ENCODE measurements around the gene PRLH.

Gene PRLH

GRCh38 chr2:237612527-237613357 lies 46.4 kb downstream of the PRLH start (continued):
- no peak for TF ChIP-seq REST (tag by site-specific recombination; IDR thresholded peaks at IDR 0.05)

- Histone ChIP-seq H3K9me3 (ENCODE audit: control insufficient read depth, insufficient read depth, low read depth, low read length) (no peaks in the 10 kb centered on the region), H3K27ac (ENCODE audit: extremely low read depth, low read depth, low read length) (no peak overlapping the region), H3K4me3 (ENCODE audit: low read depth, low read length) (no peak overlapping the region), H3K36me3 (ENCODE audit: control insufficient read depth in 2 of 2, insufficient read depth in 1 of 2, low read length in 2 of 2) (no peaks in the 10 kb centered on the region), H3K4me1 (ENCODE audit: control insufficient read depth, insufficient read depth, low read length) (no peaks in the 10 kb centered on the region)
- CTCF ChIA-PET: interaction anchor here (1.1 kb wide), 1 partner anchor 11 kb away, joined by 4 read pairs; no protein-coding TSS in a partner anchor
- TF ChIP-seq ZBTB6 (tag by site-specific recombination; IDR thresholded peaks at IDR 0.05): no peak
- no peak for TF ChIP-seq ZNF157 (tag by site-specific recombination; IDR thresholded peaks at IDR 0.05)
- TF ChIP-seq ZNF132 (tag by site-specific recombination; IDR thresholded peaks at IDR 0.05; ENCODE audit: borderline replicate concordance): no peak
- no peak for TF ChIP-seq ZNF707 (tag by site-specific recombination; IDR thresholded peaks at IDR 0.05)
- no peak for TF ChIP-seq ZNF274 (IDR thresholded peaks at IDR 0.05; ENCODE audit: low read length)
- TF ChIP-seq ZNF274 (tag by site-specific recombination; IDR thresholded peaks at IDR 0.05; ENCODE audit: borderline replicate concordance): no peak
- no peak for TF ChIP-seq KLF16 (tag by site-specific recombination; IDR thresholded peaks at IDR 0.05)
- TF ChIP-seq ELK4 (IDR thresholded peaks at IDR 0.05; ENCODE audit: borderline replicate concordance, low read depth, low read length): no peak
- no peak for TF ChIP-seq ZNF24 (tag by site-specific recombination; IDR thresholded peaks at IDR 0.05)
- TF ChIP-seq ZSCAN16 (tag by site-specific recombination; IDR thresholded peaks at IDR 0.05): no peak
- TF ChIP-seq ZNF354C (tag by site-specific recombination; IDR thresholded peaks at IDR 0.05; ENCODE audit: borderline replicate concordance, low read depth): no peak
- POLR2A ChIA-PET: no interaction called here
Measured at GRCh38 chr2:237613679-237614078, 47.3 kb downstream of the PRLH start.

GRCh38 chr2:237614151-237614720 lies 47.9 kb downstream of the PRLH start:
- H3K36me3 ChIP-seq (ENCODE audit: control insufficient read depth in 2 of 2, insufficient read depth in 1 of 2, low read length in 2 of 2): no peaks in the 10 kb centered on the region
- TF ChIP-seq PATZ1 (tag by site-specific recombination; IDR thresholded peaks at IDR 0.05) (no peak), TRIM28 (IDR thresholded peaks at IDR 0.05; ENCODE audit: borderline replicate concordance, low read length) (no peak), ZNF626 (tag by site-specific recombination; IDR thresholded peaks at IDR 0.05) (no peak), ZFHX2 (tag by site-specific recombination; conservative IDR thresholded peaks at IDR 0.05) (no peak), ZNF2 (tag by site-specific recombination; IDR thresholded peaks at IDR 0.05) (no peak), ZNF639 (tag by site-specific recombination; IDR thresholded peaks at IDR 0.05) (no peak), ZNF707 (tag by site-specific recombination; IDR thresholded peaks at IDR 0.05) (no peak), ZNF292 (tag by site-specific recombination; IDR thresholded peaks at IDR 0.05; ENCODE audit: borderline replicate concordance, low read depth) (no peak), ZNF394 (tag by site-specific recombination; IDR thresholded peaks at IDR 0.05; ENCODE audit: borderline replicate concordance) (no peak), SP3 (tag by site-specific recombination; IDR thresholded peaks at IDR 0.05) (no peak), ZNF48 (tag by site-specific recombination; IDR thresholded peaks at IDR 0.05) (no peak)
- POLR2A ChIA-PET: no interaction called here
- H3K27ac ChIP-seq (ENCODE audit: extremely low read depth, low read depth, low read length): no peak overlapping the region
- no peaks in the 10 kb centered on the region for H3K4me1 ChIP-seq (ENCODE audit: control insufficient read depth, insufficient read depth, low read length)
- H3K4me3 ChIP-seq (ENCODE audit: low read depth, low read length): no peak overlapping the region
- H3K9me3 ChIP-seq (ENCODE audit: control insufficient read depth, insufficient read depth, low read depth, low read length): no peaks in the 10 kb centered on the region
- CTCF ChIA-PET: interaction anchor here (1.1 kb wide), 1 partner anchor 12 kb away, joined by 4 read pairs; no protein-coding TSS in a partner anchor

All from HEK293 (cell line).